Common myeloid progenitor, CD34-positive (primary cell): ENCODE data around the gene CCDC61.
A peak's percentile ranks its signal among the peaks of the same experiment; 100 is the strongest.

Experiments used
- CTCF ChIA-PET: fragments of 350-600 bp; sonication (Branson Sonifier 250); formaldehyde crosslinking; loops from one replicate; lab custom pipeline; 2021; ENCODE audit warnings: antibody characterized with exemption; lab: Charles Lee
- POLR2A ChIA-PET: fragments of 350-600 bp; sonication (Branson Sonifier 250); formaldehyde crosslinking; loops from one replicate; lab custom pipeline; 2021; ENCODE audit warnings: antibody characterized with exemption; lab: Charles Lee
- DNase-seq, 3 donors: peaks; one replicate each; pipeline versions ENCODE4 v3.0.0 to v3.0.0-alpha.2; 2013
- H3K27ac ChIP-seq, 2 experiments: 1 replicate in 1 of 2; 2 replicates in 1 of 2; pipeline ENCODE4 v1.7.0; 2013; ENCODE audit warnings: inconsistent platforms in 2 of 2, low read length in 2 of 2, mild to moderate bottlenecking in 2 of 2, low read depth in 1 of 2, moderate library complexity in 1 of 2; ENCODE audit not compliant: severe bottlenecking in 2 of 2, insufficient read depth in 1 of 2, poor library complexity in 1 of 2
- H3K27me3 ChIP-seq, 5 experiments: replicated peaks in 2 of 5; 1 replicate in 3 of 5; 2 replicates in 2 of 5; pipeline versions ENCODE4 v1.6.1 to v1.7.0; 2013; ENCODE audit warnings: low read length in 4 of 5, mild to moderate bottlenecking in 2 of 5, moderate library complexity in 2 of 5, inconsistent platforms in 1 of 5; ENCODE audit not compliant: insufficient read depth in 5 of 5, control insufficient read depth in 4 of 5
- H3K36me3 ChIP-seq, 4 experiments: 1 replicate in 2 of 4; 2 replicates in 2 of 4; pipeline versions ENCODE4 v1.6.1 to v1.7.0; 2013; ENCODE audit warnings: low read length in 3 of 4, control low read depth in 1 of 4, mild to moderate bottlenecking in 1 of 4; ENCODE audit not compliant: control insufficient read depth in 4 of 4, insufficient read depth in 4 of 4
- H3K4me1 ChIP-seq, 4 experiments: 1 replicate in 3 of 4; 2 replicates in 1 of 4; pipeline versions ENCODE4 v1.6.1 to v1.7.1; 2013; ENCODE audit warnings: low read length in 3 of 4, mild to moderate bottlenecking in 3 of 4, control low read depth in 1 of 4, inconsistent platforms in 1 of 4, moderate library complexity in 1 of 4; ENCODE audit not compliant: control insufficient read depth in 4 of 4, insufficient read depth in 4 of 4; ENCODE audit errors: control extremely low read depth in 1 of 4
- H3K4me3 ChIP-seq, 7 experiments: 1 replicate in 4 of 7; 2 replicates in 3 of 7; pipeline versions ENCODE4 v1.5.1 to v1.7.0; 2013; ENCODE audit warnings: mild to moderate bottlenecking in 7 of 7, low read length in 6 of 7, moderate library complexity in 6 of 7, inconsistent platforms in 2 of 7, low read depth in 2 of 7, control low read depth in 1 of 7; ENCODE audit not compliant: insufficient read depth in 4 of 7, control insufficient read depth in 1 of 7; ENCODE audit errors: extremely low read depth in 1 of 7
- H3K9me3 ChIP-seq, 5 experiments: 1 replicate in 4 of 5; 2 replicates in 1 of 5; pipeline versions ENCODE4 v1.6.1 to v1.7.1; 2013; ENCODE audit warnings: low read length in 4 of 5, mild to moderate bottlenecking in 2 of 5, inconsistent platforms in 1 of 5, low read depth in 1 of 5, moderate library complexity in 1 of 5; ENCODE audit not compliant: control insufficient read depth in 4 of 5, insufficient read depth in 2 of 5; ENCODE audit errors: control extremely low read depth in 1 of 5
- WGBS: methylation state at CpG from one replicate; pipeline ENCODE4 v1.1.5; 2013; ENCODE audit not compliant: insufficient coverage; 5-methylcytosine and 5-hydroxymethylcytosine counted together

Gene CCDC61

DNA sequence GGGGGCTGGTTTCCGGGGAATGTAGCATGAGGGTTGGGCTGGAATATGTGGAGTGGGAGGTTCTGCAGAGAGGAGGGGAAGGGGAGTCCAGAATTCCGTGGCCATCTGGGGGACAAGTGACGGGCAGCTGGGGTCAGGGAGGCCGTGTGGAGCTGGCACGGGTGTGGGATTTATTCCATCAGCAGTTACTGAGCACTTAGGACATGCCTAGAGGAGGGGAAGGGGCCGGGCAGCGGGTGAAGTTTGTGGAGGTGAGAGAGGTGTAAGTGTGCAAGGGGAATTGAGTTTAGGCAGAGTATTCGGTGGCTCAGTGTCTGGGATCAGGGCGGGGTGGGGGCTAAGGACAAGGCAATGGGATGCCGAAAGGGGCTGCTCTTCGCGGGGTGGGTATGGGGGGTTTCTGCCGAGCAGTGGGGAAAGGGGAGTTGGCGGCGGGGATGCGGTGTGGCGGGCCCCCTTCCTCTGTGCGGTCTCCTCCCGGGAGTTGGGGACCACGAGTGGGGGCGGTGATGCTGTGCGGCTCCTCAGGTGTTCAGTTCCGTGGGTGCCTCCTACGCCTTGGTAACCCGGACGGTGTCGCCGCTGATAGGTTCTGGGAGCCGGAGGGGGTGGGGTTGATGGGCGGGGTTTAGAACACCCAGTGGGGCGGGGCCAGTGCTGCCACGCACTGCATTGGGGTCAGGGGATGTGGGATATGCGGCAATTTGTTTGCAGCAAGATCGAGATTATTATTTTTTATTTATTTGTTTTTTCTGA is 5.4 kb downstream of the CCDC61 start:
- H3K4me3 ChIP-seq = peak overlapping the region in 2 of 7 experiments; percentile 16 to 40

DNA sequence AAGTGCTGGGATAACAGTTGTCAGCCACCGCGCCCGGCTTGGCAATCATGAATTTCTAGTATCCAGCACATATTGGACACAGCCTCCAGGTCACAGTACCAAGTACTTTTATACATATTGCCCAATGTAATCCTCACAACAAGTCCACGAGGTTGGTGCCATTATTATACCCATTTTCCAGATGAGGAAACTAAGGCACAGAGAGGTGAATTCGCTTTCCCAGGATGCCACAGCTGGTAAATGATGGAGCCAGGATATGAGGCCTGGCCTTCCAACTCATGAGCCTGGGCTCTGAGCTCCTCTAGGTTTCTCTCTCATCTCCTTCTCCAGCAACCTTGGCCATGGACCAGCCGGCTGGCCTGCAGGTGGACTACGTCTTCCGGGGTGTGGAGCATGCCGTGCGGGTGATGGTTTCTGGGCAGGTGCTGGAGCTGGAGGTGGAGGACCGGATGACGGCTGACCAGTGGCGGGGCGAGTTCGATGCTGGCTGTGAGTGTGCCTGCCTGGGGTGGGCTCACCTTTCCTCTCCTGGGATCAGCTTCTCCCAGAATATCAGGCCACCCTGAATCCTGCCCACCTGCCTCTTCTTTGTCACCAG is 7.5 kb downstream of the CCDC61 start:
- 96% methylated on average over 12 of the region's 15 CpGs for WGBS
- no peak for DNase-seq
- no peaks in the 10 kb centered on the region for H3K9me3 ChIP-seq
- H3K36me3 ChIP-seq = peaks cover 0 to 14% (median 5%) of the 10 kb centered on the region in 4 experiments
- no peak overlapping the region for H3K4me3 ChIP-seq
- H3K27ac ChIP-seq = no peak overlapping the region
- H3K4me1 ChIP-seq = peaks cover 0 to 12% (median 9%) of the 10 kb centered on the region in 4 experiments
- peaks cover 0 to 28% (median 6%) of the 10 kb centered on the region in 5 experiments for H3K27me3 ChIP-seq
- CTCF ChIA-PET = no interaction called here
- POLR2A ChIA-PET = no interaction called here

More for the DNA sequence above, 5.4 kb downstream of the CCDC61 start:
- ChIA-PET POLR2A (interaction anchor here (0.6 kb wide), 1 partner anchor 97 kb away, joined by 3 read pairs; no protein-coding TSS in a partner anchor), CTCF (no interaction called here)
- WGBS = 4% methylated on average over 21 of the region's 34 CpGs
- Histone ChIP-seq H3K9me3 (no peaks in the 10 kb centered on the region), H3K4me1 (peaks cover 5 to 18% (median 14%) of the 10 kb centered on the region in 4 experiments), H3K27ac (no peak overlapping the region), H3K27me3 (peaks cover 0 to 28% (median 6%) of the 10 kb centered on the region in 5 experiments), H3K36me3 (peaks cover 0 to 7% (median 1%) of the 10 kb centered on the region in 4 experiments)
- DNase-seq = peak; percentile 40 to 60 (median 60)

DNA sequence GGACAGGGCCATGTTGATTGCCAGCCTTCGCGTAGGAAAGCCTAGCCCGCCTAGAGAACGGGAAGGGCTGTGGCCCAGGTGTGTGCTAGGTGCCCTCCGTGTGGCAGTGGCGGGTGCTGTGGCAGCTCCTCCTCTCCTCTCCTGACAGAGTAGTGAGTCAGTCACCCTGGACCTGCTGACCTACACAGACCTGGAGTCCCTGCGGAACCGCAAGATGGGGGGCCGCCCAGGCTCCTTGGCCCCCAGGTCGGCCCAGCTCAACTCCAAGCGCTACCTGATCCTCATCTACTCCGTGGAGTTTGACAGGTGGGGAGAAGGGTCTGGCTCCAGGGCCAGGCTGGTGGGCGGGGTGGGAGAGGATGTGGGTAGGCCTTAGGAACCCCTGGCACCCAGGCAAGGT is 11.1 kb downstream of the CCDC61 start:
- no peaks in the 10 kb centered on the region for H3K9me3 ChIP-seq
- no peak overlapping the region for H3K27ac ChIP-seq
- CTCF ChIA-PET = interaction anchor here (0.6 to 1.2 kb wide), 3 partner anchors 9 to 10 kb away, joined by 3 read pairs; no protein-coding TSS in a partner anchor
- peaks cover 0 to 2% (median 0%) of the 10 kb centered on the region in 5 experiments for H3K27me3 ChIP-seq
- no peak for DNase-seq
- H3K4me1 ChIP-seq = no peaks in the 10 kb centered on the region
- no peak overlapping the region for H3K4me3 ChIP-seq
- peaks cover 0 to 21% (median 6%) of the 10 kb centered on the region in 4 experiments for H3K36me3 ChIP-seq
- 100% methylated on average over 9 of the region's 13 CpGs for WGBS
- POLR2A ChIA-PET = no interaction called here

DNA sequence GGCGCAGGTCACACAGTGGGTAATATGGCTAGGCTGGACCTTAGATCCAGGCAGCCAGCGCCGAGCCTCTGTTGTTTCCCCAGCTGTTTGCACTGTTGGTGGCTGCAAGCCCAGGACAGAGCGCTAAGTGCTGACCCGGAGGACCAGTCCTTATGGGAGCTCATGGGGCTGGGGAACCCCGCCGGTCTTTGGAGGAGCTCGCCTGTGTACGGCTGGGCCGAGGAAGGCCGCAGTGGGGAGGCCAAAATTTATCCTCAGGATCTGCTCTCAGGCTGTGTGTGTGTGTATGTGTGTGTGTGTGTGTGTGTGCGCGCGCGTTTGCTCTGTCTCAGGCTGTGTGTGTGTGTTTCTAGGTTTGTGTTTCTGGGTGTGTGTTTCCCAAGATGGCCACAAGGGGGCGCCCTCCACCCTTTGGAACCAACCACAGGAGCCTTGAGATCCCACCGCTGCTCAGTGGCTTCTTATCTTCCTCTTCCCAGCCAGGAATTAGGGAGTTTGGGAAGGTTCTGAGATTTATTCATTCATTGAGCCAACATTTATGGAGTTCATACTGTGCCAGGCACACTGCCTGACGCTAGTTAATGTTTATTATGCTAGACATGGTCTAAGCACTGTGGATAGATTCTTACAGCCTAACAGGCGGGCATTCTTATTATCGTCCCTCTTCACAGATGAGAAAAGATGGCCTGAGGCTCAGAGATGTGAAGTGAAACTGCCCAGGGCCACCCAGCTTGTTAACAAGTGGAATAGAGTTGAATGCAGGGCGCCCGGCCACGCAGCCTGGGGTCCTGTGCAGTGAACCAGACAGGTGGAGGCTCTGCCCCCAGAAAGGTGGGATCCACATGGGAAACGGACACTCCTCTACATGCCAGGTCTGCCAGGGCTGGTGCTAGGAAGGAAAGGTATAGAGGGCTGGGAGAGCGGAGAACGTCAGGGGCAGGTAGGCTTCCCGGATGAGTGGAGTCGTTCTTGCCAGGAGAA is 14.6 kb downstream of the CCDC61 start:
- POLR2A ChIA-PET = interaction anchor here (0.6 kb wide), 1 partner anchor 217 kb away, joined by 4 read pairs; the partner anchor contains the start of gene DMWD
- CTCF ChIA-PET = interaction anchor here (0.6 to 1.9 kb wide), 6 partner anchors 11 to 1573 kb away, joined by 3 to 6 read pairs (median 3); no protein-coding TSS in a partner anchor
- no peaks in the 10 kb centered on the region for H3K9me3 ChIP-seq

DNA sequence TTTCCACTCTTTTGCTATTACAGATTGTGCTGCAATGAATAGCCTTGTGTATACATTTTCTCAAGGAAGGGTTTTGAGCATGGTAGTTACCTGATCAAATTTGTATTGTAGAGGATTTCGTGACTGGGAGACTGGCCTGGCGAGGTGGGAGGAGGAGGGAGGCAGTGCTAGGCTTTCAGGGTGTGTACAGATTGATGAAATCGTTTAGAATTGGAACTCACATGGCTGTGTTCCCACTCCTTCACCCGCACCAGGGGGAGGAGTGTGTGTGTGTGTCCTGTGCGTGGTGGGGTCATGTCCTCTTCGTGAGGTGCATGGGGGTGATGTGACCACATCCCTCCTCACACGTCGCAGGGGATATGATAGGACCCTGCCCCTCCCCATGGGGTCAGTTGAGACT is 19.3 kb downstream of the CCDC61 start:
- Histone ChIP-seq H3K9me3 (no peaks in the 10 kb centered on the region), H3K27me3 (peaks cover 0 to 37% (median 12%) of the 10 kb centered on the region in 5 experiments), H3K4me3 (peak overlapping the region in 1 of 7 experiments; percentile 40), H3K4me1 (peaks cover 0 to 24% (median 20%) of the 10 kb centered on the region in 4 experiments), H3K36me3 (peaks cover 0 to 7% (median 1%) of the 10 kb centered on the region in 4 experiments), H3K27ac (no peak overlapping the region)
- DNase-seq = no peak
- ChIA-PET POLR2A (no interaction called here), CTCF (interaction anchor here (0.5 to 0.9 kb wide), 3 partner anchors 9 to 135 kb away, joined by 3 read pairs; no protein-coding TSS in a partner anchor)
- WGBS = 64% methylated on average over 3 of the region's 8 CpGs

More for the DNA sequence above, 14.6 kb downstream of the CCDC61 start:
- H3K27me3 ChIP-seq = peaks cover 0 to 19% (median 7%) of the 10 kb centered on the region in 5 experiments
- no peak overlapping the region for H3K4me3 ChIP-seq
- peaks cover 0 to 18% (median 6%) of the 10 kb centered on the region in 4 experiments for H3K36me3 ChIP-seq
- peak; percentile 69 to 74 (median 74) for DNase-seq
- H3K4me1 ChIP-seq = peaks cover 0 to 5% (median 2%) of the 10 kb centered on the region in 4 experiments
- 83% methylated on average over 26 of the region's 28 CpGs for WGBS
- H3K27ac ChIP-seq = no peak overlapping the region

DNA sequence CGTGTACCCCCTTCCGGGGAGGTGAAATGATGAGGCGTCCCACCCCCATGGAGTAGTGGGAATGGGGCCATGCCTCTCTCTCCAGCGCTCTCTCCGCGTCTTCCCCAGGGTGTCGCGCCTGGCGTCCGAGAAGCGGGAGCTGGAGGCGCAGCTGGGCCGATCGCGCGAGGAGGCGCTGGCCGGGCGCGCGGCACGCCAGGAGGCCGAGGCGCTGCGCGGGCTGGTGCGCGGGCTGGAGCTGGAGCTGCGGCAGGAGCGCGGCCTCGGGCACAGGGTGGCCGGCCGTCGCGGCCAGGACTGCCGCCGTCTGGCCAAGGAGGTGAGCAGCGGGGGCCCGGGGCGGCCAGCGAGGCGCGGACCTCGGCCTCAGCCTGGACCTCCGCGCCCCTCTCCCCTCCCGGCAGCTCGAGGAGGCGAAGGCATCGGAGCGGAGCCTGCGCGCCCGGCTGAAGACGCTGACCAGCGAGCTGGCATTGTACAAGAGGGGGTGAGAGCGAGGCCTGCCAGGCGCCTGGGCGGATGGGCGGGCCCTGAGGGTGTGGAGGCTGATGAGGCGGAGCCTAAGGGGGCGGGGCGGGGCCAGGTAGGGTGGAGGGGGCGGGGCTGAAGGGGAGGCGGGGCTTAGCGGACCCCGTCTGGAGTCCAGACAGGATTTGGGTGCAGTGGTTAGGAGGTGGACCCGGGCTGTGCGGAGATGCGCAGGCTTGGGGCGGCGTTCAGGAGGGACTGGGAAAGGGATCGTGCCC is 19.8 kb downstream of the CCDC61 start:
- WGBS = 7% methylated on average over 44 of the region's 74 CpGs
- Histone ChIP-seq H3K36me3 (peaks cover 0 to 7% (median 1%) of the 10 kb centered on the region in 4 experiments), H3K27me3 (peaks cover 0 to 37% (median 12%) of the 10 kb centered on the region in 5 experiments), H3K4me3 (peak overlapping the region in 3 of 7 experiments; percentile 40 to 74 (median 74)), H3K4me1 (peaks cover 0 to 24% (median 20%) of the 10 kb centered on the region in 4 experiments), H3K27ac (no peak overlapping the region), H3K9me3 (no peaks in the 10 kb centered on the region)
- ChIA-PET CTCF (interaction anchor here (0.5 to 0.9 kb wide), 3 partner anchors 9 to 136 kb away, joined by 3 read pairs; no protein-coding TSS in a partner anchor), POLR2A (no interaction called here)
- DNase-seq = peak; percentile 42 to 56 (median 47)
